Liver (tissue), 9 donors: Measurements from ENCODE around the gene PNO1. TPM values are rescaled to one million over a fixed set of nuclear protein-coding genes. Genes with fewer than 3 reads are reported as not detected.

ENCODE experiments used
- DNase-seq: peaks from one replicate; pipeline ENCODE4 v3.0.0-alpha.2; 2017; ENCODE audit warnings: low spot score
- H3K27ac ChIP-seq, 2 donors: one replicate each; pipeline ENCODE4 v1.7.0; 2013; ENCODE audit warnings: inconsistent platforms in 2 of 2, low read length in 2 of 2, control low read depth in 1 of 2, low read depth in 1 of 2, mild to moderate bottlenecking in 1 of 2
- H3K27me3 ChIP-seq, 4 donors: one replicate each; pipeline versions ENCODE4 v1.6.1 to v1.7.0; 2013; ENCODE audit warnings: low read length in 3 of 4, inconsistent platforms in 1 of 4, mild to moderate bottlenecking in 1 of 4, moderate library complexity in 1 of 4; ENCODE audit not compliant: control insufficient read depth in 4 of 4, insufficient read depth in 4 of 4
- H3K36me3 ChIP-seq, 4 donors: one replicate each; pipeline versions ENCODE4 v1.6.1 to v1.7.0; 2013; ENCODE audit warnings: low read length in 3 of 4, mild to moderate bottlenecking in 3 of 4, low read depth in 1 of 4, moderate library complexity in 1 of 4; ENCODE audit not compliant: control insufficient read depth in 4 of 4, insufficient read depth in 3 of 4
- H3K4me1 ChIP-seq, 4 donors: one replicate each; pipeline versions ENCODE4 v1.6.1 to v1.7.0; 2013; ENCODE audit warnings: low read length in 3 of 4, mild to moderate bottlenecking in 3 of 4, moderate library complexity in 1 of 4; ENCODE audit not compliant: control insufficient read depth in 4 of 4, insufficient read depth in 4 of 4
- H3K4me3 ChIP-seq, 3 donors: one replicate each; pipeline versions ENCODE4 v1.6.1 to v1.7.0; 2013; ENCODE audit warnings: low read length in 3 of 3, control low read depth in 1 of 3, low read depth in 1 of 3, mild to moderate bottlenecking in 1 of 3
- H3K9ac ChIP-seq, 2 donors: one replicate each; pipeline ENCODE4 v1.7.0; 2013; ENCODE audit warnings: low read length in 2 of 2, mild to moderate bottlenecking in 2 of 2, moderate library complexity in 2 of 2, control low read depth in 1 of 2, low read depth in 1 of 2
- H3K9me3 ChIP-seq, 4 donors: one replicate each; pipeline versions ENCODE4 v1.6.1 to v1.7.0; 2013; ENCODE audit warnings: low read length in 3 of 4; ENCODE audit not compliant: control insufficient read depth in 4 of 4
- EGR1 ChIP-seq, 2 donors: IDR thresholded peaks; 2 replicates each; pipeline ENCODE4 v1.6.1; 2016 to 2018; ENCODE audit warnings: antibody characterized with exemption in 2 of 2, low read depth in 2 of 2
- FOXA1 ChIP-seq: IDR thresholded peaks from 2 replicates; pipeline ENCODE4 v1.6.1; 2016; ENCODE audit warnings: antibody characterized with exemption
- FOXA2 ChIP-seq: IDR thresholded peaks from 2 replicates; pipeline ENCODE4 v1.6.1; 2016; ENCODE audit warnings: antibody characterized with exemption
- GABPA ChIP-seq, 2 donors: IDR thresholded peaks in 1 of 2; conservative IDR thresholded peaks in 1 of 2; 2 replicates each; pipeline ENCODE4 v1.6.1; 2016; ENCODE audit warnings: antibody characterized with exemption in 2 of 2, mild to moderate bottlenecking in 1 of 2, moderate library complexity in 1 of 2
- HNF4A ChIP-seq, 2 donors: conservative IDR thresholded peaks; 2 replicates each; pipeline ENCODE4 v1.6.1; 2016; ENCODE audit warnings: antibody characterized with exemption in 2 of 2, mild to moderate bottlenecking in 2 of 2
- HNF4G ChIP-seq: IDR thresholded peaks from 2 replicates; pipeline ENCODE4 v1.6.1; 2016; ENCODE audit warnings: antibody characterized with exemption
- JUND ChIP-seq, 2 donors: IDR thresholded peaks; 2 replicates each; pipeline ENCODE4 v1.6.1; 2016; ENCODE audit warnings: antibody characterized with exemption in 2 of 2
- NR2F2 ChIP-seq: IDR thresholded peaks from 2 replicates; pipeline ENCODE4 v1.6.1; 2016; ENCODE audit warnings: antibody characterized with exemption
- RAD21 ChIP-seq, 2 donors: IDR thresholded peaks; 2 replicates each; pipeline ENCODE4 v1.6.1; 2016; ENCODE audit warnings: antibody characterized with exemption in 2 of 2, mild to moderate bottlenecking in 2 of 2
- RXRA ChIP-seq, 2 donors: IDR thresholded peaks; 2 replicates each; pipeline ENCODE4 v1.6.1; 2017 to 2018; ENCODE audit warnings: antibody characterized with exemption in 2 of 2, mild to moderate bottlenecking in 1 of 2
- SP1 ChIP-seq: IDR thresholded peaks from 2 replicates; pipeline ENCODE4 v1.6.1; 2018; ENCODE audit warnings: antibody characterized with exemption, mild to moderate bottlenecking
- TAF1 ChIP-seq: conservative IDR thresholded peaks from 2 replicates; pipeline ENCODE4 v1.6.1; 2016; ENCODE audit warnings: antibody characterized with exemption, mild to moderate bottlenecking
- YY1 ChIP-seq: IDR thresholded peaks from 2 replicates; pipeline ENCODE4 v1.6.1; 2016; ENCODE audit warnings: antibody characterized with exemption, mild to moderate bottlenecking
- WGBS: extraction: QIAGEN DNeasy Blood & Tissue Kit; methylation state at CpG from one replicate; pipeline ENCODE4 v1.1.7; 2013; 5-methylcytosine and 5-hydroxymethylcytosine counted together
- polyA plus RNA-seq, 2 donors: library from polyadenylated mRNA; stranded (reverse) in 1 of 2; unstranded in 1 of 2; fragments of 200-250 nt in 1 of 2; fragments of >200 nt in 1 of 2; fragmentation: Nextera tagmentation in 1 of 2; extraction: Ambion mirVana in 1 of 2; gene quantifications; one replicate each; pipeline versions ENCODE4 v1.2.1 to v1.2.3, GENCODE V29; 2013 to 2015
- total RNA-seq, 2 donors: library from RNA; depleted of rRNA; stranded (reverse); fragments of >200 nt; gene quantifications; one replicate each; pipeline ENCODE4 v1.2.3, GENCODE V29; 2014
- TF ChIP-seq, protein P1 (sequence below): IDR thresholded peaks from 2 replicates; pipeline ENCODE4 v1.6.1; 2016; ENCODE audit warnings: antibody characterized with exemption
- TF ChIP-seq, protein P2 (sequence below): IDR thresholded peaks from 2 replicates; pipeline ENCODE4 v1.6.1; 2016; ENCODE audit warnings: antibody characterized with exemption
- TF ChIP-seq, protein P3 (sequence below): fragments of 150-350 bp; IDR thresholded peaks from 2 replicates; pipeline ENCODE4 v1.5.1; 2017; ENCODE audit warnings: improper control_type of control experiment, low read depth, low read length; ENCODE audit not compliant: missing input control
- TF ChIP-seq, protein P4 (sequence below): IDR thresholded peaks from 2 replicates; pipeline ENCODE4 v1.6.1; 2016; ENCODE audit warnings: antibody characterized with exemption, mild to moderate bottlenecking
- TF ChIP-seq, protein P5 (sequence below): IDR thresholded peaks from 2 replicates; pipeline ENCODE4 v1.6.1; 2016; ENCODE audit warnings: antibody characterized with exemption
- donor health status: healthy.
- donor health status: healthy.
- donor health status: healthy.
- donor health status: healthy.
- donor health status: healthy.

The PNO1 gene
- total and polyA plus RNA-seq, 4 donors, result 5.5 to 9.5 (median 8.4) TPM

DNA sequence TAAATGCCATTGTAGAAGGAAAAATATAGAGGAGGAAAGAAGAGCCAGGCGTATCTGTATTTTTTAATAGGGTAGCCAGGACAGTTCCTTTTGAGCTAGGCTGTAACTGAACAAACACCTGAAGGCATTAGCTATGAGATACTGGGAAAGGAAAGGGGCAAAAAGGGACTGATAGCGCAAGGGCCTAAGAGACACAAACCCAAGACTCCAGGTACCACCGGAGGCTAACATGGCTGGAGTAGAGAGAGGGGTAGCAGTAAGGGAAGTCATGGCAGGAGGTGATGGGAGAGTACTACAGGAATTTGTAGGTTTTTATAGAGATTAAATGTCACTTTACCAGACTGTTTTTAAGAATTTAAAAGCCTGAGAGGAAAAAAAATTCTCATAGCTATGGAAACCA lies 20.7 kb downstream of the PNO1 start:
- H3K4me3 ChIP-seq, result no peak overlapping the region
- H3K9ac ChIP-seq, result no peak overlapping the region
- no peaks in the 10 kb centered on the region for H3K27me3 ChIP-seq
- TF ChIP-seq, protein P1, sequence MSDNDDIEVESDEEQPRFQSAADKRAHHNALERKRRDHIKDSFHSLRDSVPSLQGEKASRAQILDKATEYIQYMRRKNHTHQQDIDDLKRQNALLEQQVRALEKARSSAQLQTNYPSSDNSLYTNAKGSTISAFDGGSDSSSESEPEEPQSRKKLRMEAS, result no peak
- no peak for TF ChIP-seq YY1
- TF ChIP-seq HNF4G, result no peak
- TF ChIP-seq, protein P2, sequence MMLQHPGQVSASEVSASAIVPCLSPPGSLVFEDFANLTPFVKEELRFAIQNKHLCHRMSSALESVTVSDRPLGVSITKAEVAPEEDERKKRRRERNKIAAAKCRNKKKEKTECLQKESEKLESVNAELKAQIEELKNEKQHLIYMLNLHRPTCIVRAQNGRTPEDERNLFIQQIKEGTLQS, result no peak
- no peak for TF ChIP-seq FOXA1
- TF ChIP-seq, protein P3, sequence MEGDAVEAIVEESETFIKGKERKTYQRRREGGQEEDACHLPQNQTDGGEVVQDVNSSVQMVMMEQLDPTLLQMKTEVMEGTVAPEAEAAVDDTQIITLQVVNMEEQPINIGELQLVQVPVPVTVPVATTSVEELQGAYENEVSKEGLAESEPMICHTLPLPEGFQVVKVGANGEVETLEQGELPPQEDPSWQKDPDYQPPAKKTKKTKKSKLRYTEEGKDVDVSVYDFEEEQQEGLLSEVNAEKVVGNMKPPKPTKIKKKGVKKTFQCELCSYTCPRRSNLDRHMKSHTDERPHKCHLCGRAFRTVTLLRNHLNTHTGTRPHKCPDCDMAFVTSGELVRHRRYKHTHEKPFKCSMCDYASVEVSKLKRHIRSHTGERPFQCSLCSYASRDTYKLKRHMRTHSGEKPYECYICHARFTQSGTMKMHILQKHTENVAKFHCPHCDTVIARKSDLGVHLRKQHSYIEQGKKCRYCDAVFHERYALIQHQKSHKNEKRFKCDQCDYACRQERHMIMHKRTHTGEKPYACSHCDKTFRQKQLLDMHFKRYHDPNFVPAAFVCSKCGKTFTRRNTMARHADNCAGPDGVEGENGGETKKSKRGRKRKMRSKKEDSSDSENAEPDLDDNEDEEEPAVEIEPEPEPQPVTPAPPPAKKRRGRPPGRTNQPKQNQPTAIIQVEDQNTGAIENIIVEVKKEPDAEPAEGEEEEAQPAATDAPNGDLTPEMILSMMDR, result no peak
- no peak for TF ChIP-seq RXRA (IDR thresholded peaks at IDR 0.05)
- TF ChIP-seq FOXA2, result no peak
- TF ChIP-seq GABPA (IDR thresholded peaks at IDR 0.05 in 1 of 2, conservative IDR thresholded peaks at IDR 0.05 in 1 of 2), result no peak
- no peak for TF ChIP-seq HNF4A (conservative IDR thresholded peaks at IDR 0.05)
- no peak for TF ChIP-seq EGR1 (IDR thresholded peaks at IDR 0.05; ENCODE audit: low read depth in 2 of 2)
- no peak for TF ChIP-seq JUND (IDR thresholded peaks at IDR 0.05)
- no peak for TF ChIP-seq NR2F2
- TF ChIP-seq RAD21 (IDR thresholded peaks at IDR 0.05), result no peak
- TF ChIP-seq, protein P4, sequence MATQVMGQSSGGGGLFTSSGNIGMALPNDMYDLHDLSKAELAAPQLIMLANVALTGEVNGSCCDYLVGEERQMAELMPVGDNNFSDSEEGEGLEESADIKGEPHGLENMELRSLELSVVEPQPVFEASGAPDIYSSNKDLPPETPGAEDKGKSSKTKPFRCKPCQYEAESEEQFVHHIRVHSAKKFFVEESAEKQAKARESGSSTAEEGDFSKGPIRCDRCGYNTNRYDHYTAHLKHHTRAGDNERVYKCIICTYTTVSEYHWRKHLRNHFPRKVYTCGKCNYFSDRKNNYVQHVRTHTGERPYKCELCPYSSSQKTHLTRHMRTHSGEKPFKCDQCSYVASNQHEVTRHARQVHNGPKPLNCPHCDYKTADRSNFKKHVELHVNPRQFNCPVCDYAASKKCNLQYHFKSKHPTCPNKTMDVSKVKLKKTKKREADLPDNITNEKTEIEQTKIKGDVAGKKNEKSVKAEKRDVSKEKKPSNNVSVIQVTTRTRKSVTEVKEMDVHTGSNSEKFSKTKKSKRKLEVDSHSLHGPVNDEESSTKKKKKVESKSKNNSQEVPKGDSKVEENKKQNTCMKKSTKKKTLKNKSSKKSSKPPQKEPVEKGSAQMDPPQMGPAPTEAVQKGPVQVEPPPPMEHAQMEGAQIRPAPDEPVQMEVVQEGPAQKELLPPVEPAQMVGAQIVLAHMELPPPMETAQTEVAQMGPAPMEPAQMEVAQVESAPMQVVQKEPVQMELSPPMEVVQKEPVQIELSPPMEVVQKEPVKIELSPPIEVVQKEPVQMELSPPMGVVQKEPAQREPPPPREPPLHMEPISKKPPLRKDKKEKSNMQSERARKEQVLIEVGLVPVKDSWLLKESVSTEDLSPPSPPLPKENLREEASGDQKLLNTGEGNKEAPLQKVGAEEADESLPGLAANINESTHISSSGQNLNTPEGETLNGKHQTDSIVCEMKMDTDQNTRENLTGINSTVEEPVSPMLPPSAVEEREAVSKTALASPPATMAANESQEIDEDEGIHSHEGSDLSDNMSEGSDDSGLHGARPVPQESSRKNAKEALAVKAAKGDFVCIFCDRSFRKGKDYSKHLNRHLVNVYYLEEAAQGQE, result no peak
- TF ChIP-seq, protein P5, sequence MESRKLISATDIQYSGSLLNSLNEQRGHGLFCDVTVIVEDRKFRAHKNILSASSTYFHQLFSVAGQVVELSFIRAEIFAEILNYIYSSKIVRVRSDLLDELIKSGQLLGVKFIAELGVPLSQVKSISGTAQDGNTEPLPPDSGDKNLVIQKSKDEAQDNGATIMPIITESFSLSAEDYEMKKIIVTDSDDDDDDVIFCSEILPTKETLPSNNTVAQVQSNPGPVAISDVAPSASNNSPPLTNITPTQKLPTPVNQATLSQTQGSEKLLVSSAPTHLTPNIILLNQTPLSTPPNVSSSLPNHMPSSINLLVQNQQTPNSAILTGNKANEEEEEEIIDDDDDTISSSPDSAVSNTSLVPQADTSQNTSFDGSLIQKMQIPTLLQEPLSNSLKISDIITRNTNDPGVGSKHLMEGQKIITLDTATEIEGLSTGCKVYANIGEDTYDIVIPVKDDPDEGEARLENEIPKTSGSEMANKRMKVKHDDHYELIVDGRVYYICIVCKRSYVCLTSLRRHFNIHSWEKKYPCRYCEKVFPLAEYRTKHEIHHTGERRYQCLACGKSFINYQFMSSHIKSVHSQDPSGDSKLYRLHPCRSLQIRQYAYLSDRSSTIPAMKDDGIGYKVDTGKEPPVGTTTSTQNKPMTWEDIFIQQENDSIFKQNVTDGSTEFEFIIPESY, result no peak
- no peak for TF ChIP-seq SP1
- no peak for TF ChIP-seq TAF1
- H3K27ac ChIP-seq, result no peak overlapping the region
- H3K4me1 ChIP-seq, result no peaks in the 10 kb centered on the region
- 97% methylated on average over 3 of the region's 3 CpGs for WGBS
- peaks cover 1 to 25% (median 11%) of the 10 kb centered on the region in 4 donors for H3K36me3 ChIP-seq
- DNase-seq, result no peak
- no peaks in the 10 kb centered on the region for H3K9me3 ChIP-seq
